ENCODE data around the gene ATXN7. TPM values are rescaled to one million over a fixed set of nuclear protein-coding genes. Genes with fewer than 3 reads are reported as not detected.

ATXN7 gene
- total RNA-seq, 1 experiment from 2014 or later = 27.5 TPM

- TF ChIP-seq ZNF274 (IDR thresholded peaks at IDR 0.05; ENCODE audit: low read depth, low read length) (no peak), FOSL1 (IDR thresholded peaks at IDR 0.05; ENCODE audit: low read depth) (no peak)
Observed at GRCh38 chr3:63995086-63995485, 131.4 kb downstream of the ATXN7 start (continued).

- Histone ChIP-seq H3K9me2 (ENCODE audit: insufficient read depth) (no peaks in the 10 kb centered on the region), H3K9ac (ENCODE audit: low read length) (no peak overlapping the region), H3K27ac (ENCODE audit: low read depth, low read length) (no peak overlapping the region), H3K79me2 (ENCODE audit: insufficient read depth, low read length) (0 out of 2 replicates have a peak, but pooled peaks cover 4% of the 10 kb centered on the region), H3K4me1 (ENCODE audit: control insufficient read depth in 1 of 2, insufficient read depth in 2 of 2, low read length in 2 of 2) (no peaks in the 10 kb centered on the region), H2AFZ (ENCODE audit: low read depth, low read length, poor library complexity, severe bottlenecking) (no peak overlapping the region), H4K20me1 (ENCODE audit: insufficient read depth) (no peaks in the 10 kb centered on the region; the same call in 1 of the 2 replicates), H3K9me3 (ENCODE audit: control insufficient read depth in 1 of 2, insufficient read depth in 1 of 2, low read depth in 1 of 2, low read length in 2 of 2) (no peaks in the 10 kb centered on the region), H3K4me3 (replicated peaks in 1 of 2; ENCODE audit: low read depth in 1 of 2, low read length in 2 of 2) (no peak overlapping the region), H3K36me3 (ENCODE audit: control insufficient read depth in 1 of 2, insufficient read depth in 2 of 2, low read length in 2 of 2) (peaks cover 22% of the 10 kb centered on the region in 2 experiments; a peak in 3 of 4 replicates), H3K27me3 (ENCODE audit: insufficient read depth, low read length) (no peaks in the 10 kb centered on the region), H3K4me2 (ENCODE audit: low read length) (no peak overlapping the region)
- ChIA-PET RAD21 (ENCODE audit: low non-redundant PET in 1 of 2, low total read pairs in 2 of 2, uncharacterized antibody in 2 of 2, unreplicated experiment in 2 of 2) (no interaction called here), POLR2A (no interaction called here), CTCF (no interaction called here)
- DNase-seq (ENCODE audit: low read depth, low spot score) = no peak
- BruUV-seq (replicated peaks) = no TSS peak
- intact Hi-C loops (cut with micrococcal nuclease) = loop anchor here (10.0 kb wide), 2 partner anchors 184 to 1374 kb away; partner anchors contain the start of gene C3orf49
- ATAC-seq = no peak
- no peak for TF ChIP-seq EZH2phosphoT487 (IDR thresholded peaks at IDR 0.05; ENCODE audit: borderline replicate concordance)
- no peak for TF ChIP-seq SP1 (IDR thresholded peaks at IDR 0.05; ENCODE audit: low read depth)
- no peak for TF ChIP-seq FOSL1 (IDR thresholded peaks at IDR 0.05; ENCODE audit: low read depth)
- no peak for TF ChIP-seq RAD21 (IDR thresholded peaks at IDR 0.05; ENCODE audit: low read depth)
- TF ChIP-seq ZBTB33 (IDR thresholded peaks at IDR 0.05; ENCODE audit: extremely low read depth, insufficient replicate concordance, low read length) = no peak
- TF ChIP-seq SIN3A (IDR thresholded peaks at IDR 0.05; ENCODE audit: low read depth) = no peak
- TF ChIP-seq ZFX (IDR thresholded peaks at IDR 0.05) = no peak
- TF ChIP-seq TCF7L2 (IDR thresholded peaks at IDR 0.05; ENCODE audit: borderline replicate concordance, extremely low read depth, insufficient read depth, insufficient read length) = no peak
- TF ChIP-seq JUND (IDR thresholded peaks at IDR 0.05) = no peak
- TF ChIP-seq REST (IDR thresholded peaks at IDR 0.05; ENCODE audit: low read depth) = no peak
- TF ChIP-seq EZH2 (IDR thresholded peaks at IDR 0.05) = no peak
- TF ChIP-seq POLR2AphosphoS5 (IDR thresholded peaks at IDR 0.05; ENCODE audit: low read depth, low read length) = no peak
- no peak for TF ChIP-seq MAX (IDR thresholded peaks at IDR 0.05)
- TF ChIP-seq ATF3 (IDR thresholded peaks at IDR 0.05) = no peak
- no peak for TF ChIP-seq CEBPB (IDR thresholded peaks at IDR 0.05; ENCODE audit: low read depth)
- no peak for TF ChIP-seq POLR2A (IDR thresholded peaks at IDR 0.05; ENCODE audit: borderline replicate concordance, extremely low read depth, insufficient read depth, insufficient read length)
- no peak for TF ChIP-seq SRF (IDR thresholded peaks at IDR 0.05; ENCODE audit: low read depth)
Observed at GRCh38 chr3:63998852-63999754, 135.4 kb downstream of the ATXN7 start.

Data from HCT116 (cell line).